Measurements from ENCODE around the gene PGK1. TPM values are rescaled to one million over a fixed set of nuclear protein-coding genes. Genes with fewer than 3 reads are reported as not detected.

The PGK1 gene
- 756 and 903 TPM in 2 replicates for total RNA-seq

DNA sequence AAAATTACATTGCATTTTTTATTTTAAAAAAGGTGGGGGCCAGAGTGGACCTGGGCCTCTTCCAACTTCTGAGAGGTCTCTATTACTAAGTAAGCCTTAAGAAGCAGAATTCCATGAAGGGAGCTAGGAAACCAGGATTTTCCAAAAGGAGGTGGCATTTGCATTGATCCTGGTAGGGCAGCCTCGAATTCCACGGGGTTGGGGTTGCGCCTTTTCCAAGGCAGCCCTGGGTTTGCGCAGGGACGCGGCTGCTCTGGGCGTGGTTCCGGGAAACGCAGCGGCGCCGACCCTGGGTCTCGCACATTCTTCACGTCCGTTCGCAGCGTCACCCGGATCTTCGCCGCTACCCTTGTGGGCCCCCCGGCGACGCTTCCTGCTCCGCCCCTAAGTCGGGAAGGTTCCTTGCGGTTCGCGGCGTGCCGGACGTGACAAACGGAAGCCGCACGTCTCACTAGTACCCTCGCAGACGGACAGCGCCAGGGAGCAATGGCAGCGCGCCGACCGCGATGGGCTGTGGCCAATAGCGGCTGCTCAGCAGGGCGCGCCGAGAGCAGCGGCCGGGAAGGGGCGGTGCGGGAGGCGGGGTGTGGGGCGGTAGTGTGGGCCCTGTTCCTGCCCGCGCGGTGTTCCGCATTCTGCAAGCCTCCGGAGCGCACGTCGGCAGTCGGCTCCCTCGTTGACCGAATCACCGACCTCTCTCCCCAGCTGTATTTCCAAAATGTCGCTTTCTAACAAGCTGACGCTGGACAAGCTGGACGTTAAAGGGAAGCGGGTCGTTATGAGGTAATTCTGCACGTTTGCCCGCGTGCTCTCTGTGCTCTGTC, at the start of gene PGK1:
Gene PGK1 (plus strand): TSS at position 626 of the 824 bp plus-strand sequence. CDS start 93 bp downstream, at position 719.

DNA sequence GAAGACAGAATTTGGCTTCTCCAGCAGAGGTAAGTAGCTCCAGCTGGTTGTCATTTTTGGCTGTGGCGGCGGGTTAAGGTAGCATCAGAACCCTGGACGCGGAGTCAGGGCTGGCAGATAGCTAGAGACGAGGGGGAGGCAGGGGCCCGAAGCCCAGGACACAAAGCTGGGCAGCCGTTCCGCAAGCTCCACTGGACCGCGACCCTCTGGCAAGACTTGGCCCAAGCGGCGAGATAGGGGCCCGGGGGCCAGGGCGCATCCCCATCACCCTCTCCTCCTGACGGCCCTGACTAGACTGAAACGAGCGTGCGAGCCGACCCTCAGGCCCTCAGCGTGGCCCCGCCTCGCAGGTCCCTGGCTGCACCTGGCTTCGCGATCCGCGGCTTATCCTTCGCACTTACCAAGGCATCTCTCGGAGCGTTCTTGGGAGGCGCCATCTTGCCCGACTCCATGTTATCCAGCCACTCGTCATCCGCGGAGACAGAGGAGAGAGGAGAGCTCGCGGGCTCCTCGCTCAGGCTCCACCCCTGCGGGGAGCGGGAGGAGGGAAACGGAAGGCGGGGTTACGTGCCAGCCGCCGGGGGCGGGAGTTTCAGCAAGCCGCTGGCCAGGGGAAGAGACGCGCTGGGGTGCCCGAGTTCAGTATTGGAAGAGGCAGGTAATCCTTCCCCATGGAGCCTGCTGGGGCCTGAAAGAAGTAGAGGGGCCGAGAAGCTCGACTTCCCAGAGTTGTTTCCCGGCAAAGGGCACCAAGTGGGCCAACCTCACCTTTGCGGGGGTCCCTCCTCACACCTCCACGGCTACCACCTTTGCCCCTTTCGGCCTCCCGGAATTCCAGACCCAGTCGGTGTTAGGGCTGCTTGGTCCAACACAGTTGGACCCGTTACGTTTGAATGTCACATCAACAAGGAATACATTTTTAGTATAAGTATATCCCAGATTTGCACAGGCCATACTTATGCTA, 35.4 kb downstream of the PGK1 start, which contains the start of gene TAF9B:
Gene TAF9B (minus strand): TSS at position 491 of the 964 bp plus-strand sequence. CDS start 39 bp downstream, at position 452.

Other genes with a start within 250 kb of the PGK1 start
- 195 and 241 TPM in 2 replicates for gene MAGT1, start 208.8 kb upstream of the PGK1 start, total RNA-seq
- gene COX7B, start 204.8 kb upstream of the PGK1 start, total RNA-seq: 142 and 197 TPM in 2 replicates
- gene ATP7A, start 193.6 kb upstream of the PGK1 start, total RNA-seq: 17.8 and 22.1 TPM in 2 replicates
- not detected in 2 replicates for gene PGAM4, start 134.6 kb upstream of the PGK1 start, total RNA-seq
- gene TAF9B, start 35.4 kb downstream of the PGK1 start, total RNA-seq: 6.0 and 9.0 TPM in 2 replicates
- gene CYSLTR1, start 223.4 kb downstream of the PGK1 start, total RNA-seq: 0.13 and 5.1 TPM in 2 replicates

All from smooth muscle cell of the pulmonary artery (primary cell).